Peyer's patch (tissue), 4 donors: ENCODE measurements around the gene RSRC1.

ENCODE experiments used
- CTCF ChIP-seq, 6 experiments: fragments of 450-650 bp in 4 of 6; fragments of 200-600 bp in 2 of 6; sonication (generic) in 1 of 6; IDR thresholded peaks; one replicate each; pipeline ENCODE4 v1.5.1; 2017 to 2019; ENCODE audit warnings: antibody characterized with exemption in 6 of 6, mild to moderate bottlenecking in 3 of 6, moderate library complexity in 1 of 6
- POLR2A ChIP-seq, 2 donors: fragments of 450-650 bp; IDR thresholded peaks; one replicate each; pipeline ENCODE4 v1.5.1; 2017; ENCODE audit warnings: antibody characterized with exemption in 2 of 2, mild to moderate bottlenecking in 2 of 2, moderate library complexity in 2 of 2

GRCh38 chr3:158486200-158486599, 376.3 kb downstream of the RSRC1 start:
- no peak for TF ChIP-seq POLR2A (IDR thresholded peaks at IDR 0.05)
- no peak for TF ChIP-seq CTCF (IDR thresholded peaks at IDR 0.05)
